Stimulated activated naive CD8-positive, alpha-beta T cell treated with anti-CD3 and anti-CD28 coated beads, Interleukin-15, amount 100 ng/mL, for 72 hours (primary cell): Measurements from ENCODE around the gene STPG3.
A peak's percentile ranks its signal among the peaks of the same experiment; 100 is the strongest.

ENCODE experiments used
- ATAC-seq: fragments of 150-1000 bp; cut with Tn5 transposase; 2 replicates; pipeline ENCODE4 v1.10.0; 2021; ENCODE audit warnings: mild to moderate bottlenecking, moderate library complexity
- DNase-seq, 2 donors: peaks; one replicate each; pipeline ENCODE4 v3.0.0; 2021 to 2022
- H3K27ac Mint-ChIP-seq, 2 donors: one replicate each; pipeline ENCODE4 v1.8.0; 2022; ENCODE audit warnings: mild to moderate bottlenecking in 2 of 2, mixed read lengths in 2 of 2, moderate library complexity in 2 of 2
- H3K27me3 Mint-ChIP-seq: one replicate; pipeline ENCODE4 v1.8.0; 2022; ENCODE audit warnings: mixed read lengths
- H3K4me1 Mint-ChIP-seq: one replicate; pipeline ENCODE4 v1.8.0; 2022; ENCODE audit warnings: mild to moderate bottlenecking, mixed read lengths
- H3K4me3 Mint-ChIP-seq, 2 donors: one replicate each; pipeline ENCODE4 v1.8.0; 2022; ENCODE audit warnings: mild to moderate bottlenecking in 2 of 2, mixed read lengths in 2 of 2, moderate library complexity in 1 of 2
- H3K9me3 Mint-ChIP-seq, 2 donors: one replicate each; pipeline ENCODE4 v1.8.0; 2022; ENCODE audit warnings: mixed read lengths in 2 of 2

STPG3 gene

DNA sequence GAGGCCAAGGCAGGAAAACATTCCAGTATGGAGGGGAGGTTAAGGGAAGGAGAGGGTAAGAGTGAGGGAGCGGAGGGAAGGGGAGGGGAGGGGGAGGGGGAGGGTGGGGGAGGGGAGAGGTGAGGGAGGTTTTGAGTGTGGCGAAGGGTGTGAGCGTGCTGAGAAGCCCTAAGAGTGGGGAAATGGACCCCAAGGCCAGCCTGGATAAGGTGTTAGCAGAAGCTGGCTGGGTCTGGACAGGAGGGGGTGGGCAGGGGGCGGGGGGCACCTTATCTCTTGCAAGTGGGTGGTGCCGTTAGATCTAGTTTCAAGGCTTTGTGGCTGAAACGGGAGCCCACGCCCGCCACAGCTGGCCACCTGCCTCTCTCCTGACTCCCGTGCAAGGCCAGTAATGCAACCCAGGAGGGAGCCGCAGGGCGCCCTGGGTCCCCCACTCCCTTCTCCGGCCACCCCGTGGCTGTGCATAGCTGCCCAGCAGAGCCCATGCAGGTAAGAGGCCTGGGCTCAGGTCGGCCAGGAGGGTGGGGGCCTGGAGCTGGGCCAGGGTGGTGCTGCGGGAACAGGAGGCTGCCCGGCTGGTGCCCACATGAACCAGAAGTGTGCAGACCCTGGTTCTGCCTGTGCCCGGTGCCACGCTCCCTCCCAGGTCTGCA, 23.1 kb upstream of the STPG3 start:
- DNase-seq, result no peak
- no peaks in the 10 kb centered on the region for H3K9me3 Mint-ChIP-seq
- peaks cover 26% of the 10 kb centered on the region for H3K4me1 Mint-ChIP-seq
- H3K27ac Mint-ChIP-seq, result peak overlapping the region in 1 of 2 donors; percentile 57
- no peak for ATAC-seq
- peaks cover 38% of the 10 kb centered on the region for H3K27me3 Mint-ChIP-seq
- H3K4me3 Mint-ChIP-seq, result no peak overlapping the region

DNA sequence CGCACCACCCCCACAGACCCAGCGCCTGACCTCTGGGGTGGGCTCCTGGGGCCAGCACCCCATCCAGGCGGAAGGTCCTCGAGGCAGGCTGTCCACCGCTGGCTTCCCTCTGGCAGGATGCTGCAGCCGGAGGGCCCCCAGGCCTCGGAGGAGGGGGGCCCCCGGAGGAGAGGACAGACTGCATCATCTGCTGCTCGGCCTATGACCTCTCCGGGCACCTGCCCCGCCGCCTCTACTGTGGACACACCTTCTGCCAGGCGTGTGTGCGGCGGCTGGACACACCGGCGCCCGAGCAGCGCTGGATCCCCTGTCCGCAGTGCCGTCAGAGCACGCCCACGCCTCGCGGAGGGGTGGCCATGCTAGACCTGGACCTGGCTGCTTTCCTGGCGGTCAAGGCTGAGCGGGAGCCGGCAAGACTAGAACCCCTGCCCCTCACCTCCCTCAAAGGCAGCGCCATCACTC, 22.5 kb upstream of the STPG3 start:
- Mint-ChIP-seq H3K9me3 (no peaks in the 10 kb centered on the region), H3K27me3 (peaks cover 38% of the 10 kb centered on the region), H3K27ac (no peak overlapping the region), H3K4me3 (no peak overlapping the region), H3K4me1 (peaks cover 24% of the 10 kb centered on the region)
- no peak for DNase-seq
- ATAC-seq, result no peak

DNA sequence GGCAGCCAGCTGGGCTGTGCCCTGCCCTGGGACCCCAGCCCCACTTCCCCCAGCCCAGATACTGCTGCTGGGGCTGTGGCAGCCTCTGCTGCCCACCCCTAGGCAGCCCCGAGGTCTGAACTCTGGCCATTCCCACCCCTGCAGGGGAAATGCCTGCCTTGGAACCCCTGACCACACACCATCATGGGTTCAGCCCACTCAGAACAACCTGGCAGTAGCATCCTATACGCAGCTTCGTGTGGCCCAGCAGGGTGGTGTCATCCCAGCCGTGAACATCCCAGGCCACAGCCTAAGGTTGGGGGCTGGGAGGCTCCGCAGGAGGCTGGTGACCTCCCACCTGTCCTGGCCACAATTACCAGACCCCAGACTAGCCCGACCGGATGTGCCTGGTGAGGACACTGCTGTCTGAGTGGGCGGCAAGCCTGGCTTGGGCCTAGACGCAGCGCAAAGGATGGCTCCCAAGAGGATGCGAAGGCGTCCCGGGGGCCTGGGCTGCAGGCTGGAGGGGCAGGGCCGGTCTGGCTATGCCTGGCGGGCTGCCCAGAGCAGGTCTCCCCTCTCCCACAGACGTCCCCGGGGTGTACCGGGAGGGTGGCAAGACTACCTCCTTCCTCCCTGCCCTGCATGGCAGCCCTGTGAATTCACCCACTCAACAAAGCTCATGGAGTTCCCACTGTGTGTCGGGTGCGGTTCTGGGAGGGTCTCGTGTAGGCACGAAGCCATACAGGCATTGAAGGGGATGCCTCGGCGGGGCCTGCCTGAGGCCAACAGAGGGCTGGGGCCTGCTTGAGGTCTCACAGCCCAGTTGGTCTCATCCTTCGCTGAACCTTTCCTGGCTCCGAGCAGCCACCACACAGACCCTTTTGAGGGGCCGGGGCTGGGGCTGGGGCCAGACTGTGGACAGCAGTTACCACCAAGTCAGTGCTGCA, 21.9 kb upstream of the STPG3 start:
- H3K27me3 Mint-ChIP-seq, result peaks cover 41% of the 10 kb centered on the region
- peaks cover 19% of the 10 kb centered on the region for H3K4me1 Mint-ChIP-seq
- no peak overlapping the region for H3K4me3 Mint-ChIP-seq
- no peak for ATAC-seq
- DNase-seq, result no peak
- no peaks in the 10 kb centered on the region for H3K9me3 Mint-ChIP-seq
- no peak overlapping the region for H3K27ac Mint-ChIP-seq

DNA sequence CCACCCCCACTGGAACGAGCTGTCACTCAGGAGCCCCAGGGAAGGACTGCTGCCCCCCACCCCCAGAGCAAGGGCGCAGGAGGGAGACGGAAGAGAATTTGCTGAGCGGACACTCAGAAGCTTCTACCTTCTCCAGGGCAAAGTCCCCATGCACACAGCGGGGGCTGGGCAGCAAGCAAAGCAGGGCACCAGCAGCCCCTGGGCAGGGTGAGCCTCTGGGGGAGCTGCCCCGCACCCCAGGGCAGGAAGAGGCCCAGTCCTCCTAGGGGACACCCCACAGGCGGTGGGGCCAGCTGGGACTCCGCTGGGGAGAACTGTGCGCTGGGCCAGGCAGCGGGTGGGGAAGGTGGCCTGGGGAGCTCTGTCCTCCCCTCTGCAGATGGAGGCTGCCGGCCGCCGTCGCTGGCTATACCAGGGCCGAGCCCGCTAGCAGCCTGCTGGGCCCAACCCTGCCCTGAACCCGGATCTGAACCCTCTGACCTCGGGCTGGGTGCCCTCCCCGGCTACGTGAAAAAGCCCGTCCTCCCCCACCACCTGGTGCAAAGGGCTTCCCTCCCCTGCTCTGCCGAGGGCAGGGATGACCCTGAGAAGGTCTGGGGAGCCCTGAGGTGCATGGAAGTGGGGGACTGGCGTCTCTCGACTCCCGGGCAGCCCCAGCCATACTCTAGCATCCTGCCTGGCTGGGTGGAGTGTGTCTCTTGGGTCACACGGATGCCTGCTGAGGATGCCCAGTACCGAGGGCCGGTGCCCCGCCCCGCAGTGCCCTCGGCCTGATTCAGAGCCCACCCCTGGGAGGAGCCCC, 21.0 kb upstream of the STPG3 start:
- H3K4me1 Mint-ChIP-seq, result peaks cover 17% of the 10 kb centered on the region
- no peak overlapping the region for H3K27ac Mint-ChIP-seq
- H3K27me3 Mint-ChIP-seq, result peaks cover 49% of the 10 kb centered on the region
- DNase-seq (no peak), ATAC-seq (no peak)
- no peaks in the 10 kb centered on the region for H3K9me3 Mint-ChIP-seq
- H3K4me3 Mint-ChIP-seq, result no peak overlapping the region

DNA sequence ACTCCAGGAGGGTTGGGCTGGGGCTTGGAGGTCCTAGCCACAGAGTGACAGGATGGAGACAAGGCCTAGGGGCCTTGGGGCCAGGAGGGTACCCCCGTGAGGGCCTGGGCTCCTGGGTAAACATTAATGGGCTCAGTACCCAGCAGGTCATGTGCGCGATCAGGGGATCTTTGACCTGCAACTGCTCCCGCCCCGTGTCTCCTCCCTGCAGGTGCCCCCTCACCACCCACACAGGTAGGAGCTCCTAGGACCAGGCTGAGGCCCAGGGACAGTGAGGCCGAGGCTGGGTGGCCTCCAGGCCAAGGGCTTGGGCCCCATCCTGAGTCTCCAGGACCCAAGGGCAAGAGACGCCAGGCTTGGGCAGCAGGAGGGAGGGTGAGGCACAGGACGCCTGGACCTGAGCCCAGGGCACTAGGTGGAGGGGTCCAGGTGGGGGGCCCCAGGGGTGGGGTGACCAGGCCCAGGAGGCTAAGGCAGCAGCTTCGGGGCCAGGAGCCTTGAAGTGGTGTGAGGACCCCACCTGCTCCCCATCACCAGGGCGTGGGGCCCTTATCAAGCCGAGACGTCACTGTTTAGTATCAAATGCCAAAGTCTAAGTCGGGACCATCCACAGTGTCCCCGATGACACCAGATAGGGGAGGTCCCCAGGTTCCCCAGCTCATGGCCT, 20.2 kb upstream of the STPG3 start, which contains the start of gene SLC34A3:
SLC34A3 (plus strand) TSS at position 197 of the 667 bp plus-strand sequence. CDS start 802 bp downstream, outside the sequence.
- H3K9me3 Mint-ChIP-seq, result no peaks in the 10 kb centered on the region
- ATAC-seq (no peak), DNase-seq (no peak)
- peaks cover 16% of the 10 kb centered on the region for H3K4me1 Mint-ChIP-seq
- H3K27ac Mint-ChIP-seq, result no peak within 1 kb of the TSS
- no peak within 1 kb of the TSS for H3K4me3 Mint-ChIP-seq
- peaks cover 55% of the 10 kb centered on the region for H3K27me3 Mint-ChIP-seq

DNA sequence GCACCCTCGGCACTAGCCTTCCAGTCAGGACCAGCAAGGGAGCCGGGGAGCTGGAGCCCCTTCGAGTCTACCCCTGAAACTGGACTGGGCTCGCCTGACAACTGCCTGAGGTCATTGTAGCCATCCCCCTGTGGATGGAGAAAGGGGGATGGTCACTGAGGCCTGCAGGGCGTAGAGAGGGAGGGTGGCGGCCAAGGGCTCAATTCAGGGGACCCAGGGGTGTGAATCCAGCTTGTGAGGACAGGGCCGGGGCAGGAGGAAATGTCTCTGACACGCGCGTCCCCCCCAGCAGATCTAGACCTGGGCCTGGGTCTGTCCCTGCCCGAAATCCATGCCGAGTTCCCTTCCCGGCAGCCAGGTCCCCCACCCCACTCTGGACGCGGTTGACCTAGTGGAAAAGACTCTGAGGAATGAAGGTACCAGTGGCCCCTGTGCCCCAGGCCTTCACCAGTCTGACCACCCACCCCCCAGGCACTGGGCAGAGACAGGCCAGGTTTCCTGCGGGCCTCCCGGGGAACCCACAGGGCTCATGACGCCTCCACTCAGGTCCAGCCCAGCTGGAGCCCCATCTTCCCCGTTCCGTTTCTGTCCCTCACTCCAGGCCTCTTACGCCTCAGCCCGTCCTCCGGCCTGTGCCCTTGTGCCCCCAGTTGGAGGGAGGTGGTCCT, 19.6 kb upstream of the STPG3 start:
- Mint-ChIP-seq H3K27me3 (peaks cover 55% of the 10 kb centered on the region), H3K4me3 (no peak overlapping the region), H3K27ac (peak overlapping the region in 1 of 2 donors; percentile 59), H3K4me1 (peaks cover 21% of the 10 kb centered on the region), H3K9me3 (no peaks in the 10 kb centered on the region)
- no peak for DNase-seq
- ATAC-seq, result no peak

DNA sequence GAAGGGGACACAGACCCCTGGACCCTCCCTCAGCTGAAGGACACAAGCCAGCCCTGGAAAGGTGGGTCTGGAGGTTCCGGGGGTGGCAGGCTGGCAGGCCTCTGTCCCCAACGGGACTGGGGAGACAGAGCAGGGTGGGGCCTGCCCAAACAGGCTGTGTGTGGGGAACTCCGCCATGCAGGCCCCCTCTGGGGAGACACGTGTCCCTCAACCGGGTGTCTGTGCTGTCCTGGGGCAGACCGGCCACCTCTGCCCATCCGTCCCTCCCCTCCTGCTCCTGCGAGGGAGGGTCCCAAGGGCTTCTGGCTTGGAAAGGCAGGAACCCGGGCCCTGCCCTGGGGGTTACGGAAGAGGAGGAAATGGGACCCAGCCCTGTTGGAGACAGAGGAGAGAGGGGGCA, 19.0 kb upstream of the STPG3 start:
- no peak overlapping the region for H3K4me3 Mint-ChIP-seq
- DNase-seq (no peak), ATAC-seq (no peak)
- H3K27me3 Mint-ChIP-seq, result peaks cover 55% of the 10 kb centered on the region
- H3K4me1 Mint-ChIP-seq, result peaks cover 27% of the 10 kb centered on the region
- H3K9me3 Mint-ChIP-seq, result no peaks in the 10 kb centered on the region
- no peak overlapping the region for H3K27ac Mint-ChIP-seq

DNA sequence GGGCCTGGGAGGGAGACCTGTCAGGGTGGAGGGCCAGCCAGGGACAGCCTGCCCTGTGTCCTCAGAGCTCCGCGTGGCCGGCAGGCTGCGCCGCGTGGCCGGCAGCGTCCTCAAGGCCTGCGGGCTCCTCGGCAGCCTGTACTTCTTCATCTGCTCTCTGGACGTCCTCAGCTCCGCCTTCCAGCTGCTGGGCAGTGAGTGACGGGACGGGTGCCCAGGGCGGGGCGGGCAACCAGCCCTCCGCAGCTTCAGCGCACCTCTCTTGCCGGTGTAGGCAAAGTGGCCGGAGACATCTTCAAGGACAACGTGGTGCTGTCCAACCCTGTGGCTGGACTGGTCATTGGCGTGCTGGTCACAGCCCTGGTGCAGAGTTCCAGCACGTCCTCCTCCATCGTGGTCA, 18.6 kb upstream of the STPG3 start:
- H3K4me3 Mint-ChIP-seq, result no peak overlapping the region
- H3K9me3 Mint-ChIP-seq, result no peaks in the 10 kb centered on the region
- no peak for DNase-seq
- peaks cover 27% of the 10 kb centered on the region for H3K4me1 Mint-ChIP-seq
- no peak overlapping the region for H3K27ac Mint-ChIP-seq
- ATAC-seq, result no peak
- peaks cover 51% of the 10 kb centered on the region for H3K27me3 Mint-ChIP-seq

DNA sequence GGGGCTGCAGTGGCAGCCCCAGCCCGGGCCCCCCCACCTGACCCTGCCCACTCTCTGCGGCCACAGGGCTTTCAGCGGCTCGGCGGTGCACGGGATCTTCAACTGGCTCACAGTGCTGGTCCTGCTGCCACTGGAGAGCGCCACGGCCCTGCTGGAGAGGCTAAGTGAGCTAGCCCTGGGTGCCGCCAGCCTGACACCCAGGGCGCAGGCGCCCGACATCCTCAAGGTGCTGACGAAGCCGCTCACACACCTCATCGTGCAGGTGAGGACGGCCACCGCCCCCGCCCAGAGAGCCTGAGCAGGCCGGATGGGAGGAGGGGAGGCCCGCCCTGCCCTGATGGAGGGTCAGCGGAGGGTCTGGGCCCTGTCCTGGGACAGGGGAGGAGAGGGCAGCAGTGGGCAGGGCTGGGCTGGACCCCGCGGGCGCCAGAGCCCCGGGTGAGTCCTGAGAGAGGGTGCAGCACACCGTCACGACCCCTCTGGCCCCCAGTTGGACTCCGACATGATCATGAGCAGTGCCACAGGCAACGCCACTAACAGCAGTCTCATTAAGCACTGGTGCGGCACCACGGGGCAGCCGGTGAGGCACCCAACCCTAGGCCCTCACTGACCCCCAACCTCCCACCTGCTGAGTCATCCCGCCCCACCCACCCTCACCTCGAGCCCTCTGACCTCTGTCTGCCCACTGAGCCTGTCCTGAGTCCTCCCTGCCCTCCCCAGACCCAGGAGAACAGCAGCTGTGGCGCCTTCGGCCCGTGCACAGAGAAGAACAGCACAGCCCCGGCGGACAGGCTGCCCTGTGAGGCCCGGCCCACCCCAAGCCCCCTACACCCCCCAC, 17.7 kb upstream of the STPG3 start:
- H3K4me1 Mint-ChIP-seq, result peaks cover 32% of the 10 kb centered on the region
- no peak overlapping the region for H3K4me3 Mint-ChIP-seq
- H3K27ac Mint-ChIP-seq, result no peak overlapping the region
- DNase-seq (no peak), ATAC-seq (no peak)
- H3K9me3 Mint-ChIP-seq, result no peaks in the 10 kb centered on the region
- peaks cover 46% of the 10 kb centered on the region for H3K27me3 Mint-ChIP-seq

DNA sequence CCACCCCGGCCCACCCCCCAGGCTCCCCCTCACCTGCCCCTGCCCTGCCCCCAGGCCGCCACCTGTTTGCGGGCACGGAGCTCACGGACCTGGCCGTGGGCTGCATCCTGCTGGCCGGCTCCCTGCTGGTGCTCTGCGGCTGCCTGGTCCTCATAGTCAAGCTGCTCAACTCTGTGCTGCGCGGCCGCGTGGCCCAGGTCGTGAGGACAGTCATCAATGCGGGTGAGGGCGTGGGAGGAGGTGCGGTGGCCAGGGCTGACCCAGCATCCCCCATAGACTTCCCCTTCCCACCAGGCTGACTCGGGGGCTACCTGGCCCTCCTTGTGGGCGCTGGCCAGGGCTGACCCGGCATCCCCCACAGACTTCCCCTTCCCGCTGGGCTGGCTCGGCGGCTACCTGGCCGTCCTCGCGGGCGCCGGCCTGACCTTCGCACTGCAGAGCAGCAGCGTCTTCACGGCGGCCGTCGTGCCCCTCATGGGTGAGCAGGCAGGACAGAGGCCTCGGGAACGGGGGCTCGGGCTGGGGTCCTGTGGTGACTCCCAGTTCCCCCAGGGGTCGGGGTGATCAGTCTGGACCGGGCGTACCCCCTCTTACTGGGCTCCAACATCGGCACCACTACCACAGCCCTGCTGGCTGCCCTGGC, 16.9 kb upstream of the STPG3 start:
- H3K4me3 Mint-ChIP-seq, result no peak overlapping the region
- H3K9me3 Mint-ChIP-seq, result no peaks in the 10 kb centered on the region
- no peak for ATAC-seq
- peaks cover 41% of the 10 kb centered on the region for H3K27me3 Mint-ChIP-seq
- no peak overlapping the region for H3K27ac Mint-ChIP-seq
- H3K4me1 Mint-ChIP-seq, result peaks cover 40% of the 10 kb centered on the region
- DNase-seq, result no peak

DNA sequence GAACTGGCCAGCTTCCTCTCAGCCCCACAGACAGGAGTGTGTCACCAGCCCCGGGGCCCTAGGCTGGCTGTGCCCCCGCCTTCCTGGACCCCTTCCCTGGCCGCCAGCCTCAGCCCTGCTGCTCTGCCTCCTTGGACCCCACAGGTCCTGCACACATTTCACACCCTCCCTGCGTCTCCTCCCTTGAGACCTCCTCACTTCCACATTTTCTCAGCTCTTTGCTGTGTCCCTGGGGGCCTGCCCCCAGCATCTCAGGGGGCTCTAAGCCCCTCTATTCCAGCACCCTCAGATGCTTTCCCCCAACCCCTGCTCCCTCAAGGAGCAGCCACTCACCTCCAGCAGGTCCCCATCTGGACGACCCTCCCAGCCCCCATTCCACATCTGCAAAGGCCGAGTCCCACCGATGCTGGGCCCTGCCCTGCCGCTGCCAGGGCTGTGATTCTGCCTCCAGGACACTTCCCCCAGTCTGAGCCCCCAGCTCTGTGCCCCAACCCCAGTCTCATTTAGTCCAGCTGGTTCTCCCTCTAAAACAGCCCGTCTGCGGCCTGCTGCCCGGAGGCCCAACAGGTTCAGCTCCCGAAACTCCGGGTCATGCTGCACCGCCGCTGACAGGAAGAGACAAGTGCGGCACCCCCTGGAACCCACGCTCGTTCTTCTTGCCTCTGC, 16.2 kb upstream of the STPG3 start:
- Mint-ChIP-seq H3K27me3 (peaks cover 34% of the 10 kb centered on the region), H3K27ac (peak overlapping the region in 1 of 2 donors; percentile 28), H3K9me3 (no peaks in the 10 kb centered on the region), H3K4me3 (no peak overlapping the region), H3K4me1 (peaks cover 46% of the 10 kb centered on the region)
- DNase-seq, result no peak
- no peak for ATAC-seq

DNA sequence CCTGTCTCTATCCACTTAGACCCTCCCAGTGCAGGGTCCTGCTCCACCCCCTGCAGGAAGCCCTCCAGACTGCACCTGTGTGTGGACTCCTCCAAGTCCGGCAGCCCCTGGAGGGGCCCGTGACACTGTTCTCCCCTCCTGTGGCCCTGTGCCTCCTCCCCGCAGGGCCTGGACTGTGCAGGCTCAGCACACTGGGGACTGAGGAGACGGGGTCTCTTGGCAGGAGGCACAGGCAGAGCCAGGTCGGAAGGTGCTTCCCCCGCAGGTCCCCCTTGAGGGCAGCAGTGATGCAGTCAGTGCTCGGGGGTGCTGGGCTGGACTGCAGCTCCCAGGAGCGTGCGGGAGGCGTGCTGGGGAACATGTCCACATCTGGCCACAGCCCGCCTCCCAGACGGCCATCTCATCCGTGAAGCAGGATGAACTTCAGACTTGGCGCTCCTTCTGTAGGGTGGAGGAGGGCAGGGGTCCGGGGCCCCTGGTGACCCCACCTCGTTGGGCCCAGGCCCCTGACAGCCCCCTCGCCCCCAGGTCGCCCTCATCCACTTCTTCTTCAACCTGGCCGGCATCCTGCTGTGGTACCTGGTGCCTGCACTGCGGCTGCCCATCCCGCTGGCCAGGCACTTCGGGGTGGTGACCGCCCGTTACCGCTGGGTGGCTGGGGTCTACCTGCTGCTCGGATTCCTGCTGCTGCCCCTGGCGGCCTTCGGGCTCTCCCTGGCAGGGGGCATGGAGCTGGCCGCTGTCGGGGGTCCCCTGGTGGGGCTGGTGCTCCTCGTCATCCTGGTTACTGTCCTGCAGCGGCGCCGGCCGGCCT, 15.5 kb upstream of the STPG3 start:
- DNase-seq, result no peak
- peaks cover 34% of the 10 kb centered on the region for H3K27me3 Mint-ChIP-seq
- no peak overlapping the region for H3K4me3 Mint-ChIP-seq
- no peak overlapping the region for H3K27ac Mint-ChIP-seq
- no peak for ATAC-seq
- peaks cover 46% of the 10 kb centered on the region for H3K4me1 Mint-ChIP-seq
- H3K9me3 Mint-ChIP-seq, result no peaks in the 10 kb centered on the region
